Measurements from ENCODE around the gene FRRS1. TPM values are rescaled to one million over a fixed set of nuclear protein-coding genes. Genes with fewer than 3 reads are reported as not detected.
"Not testable (repeated sequence)": the region's sequence is repeated elsewhere in the genome, so short reads cannot be mapped to it uniquely, and the experiment has no call there.

FRRS1 gene, protein sequence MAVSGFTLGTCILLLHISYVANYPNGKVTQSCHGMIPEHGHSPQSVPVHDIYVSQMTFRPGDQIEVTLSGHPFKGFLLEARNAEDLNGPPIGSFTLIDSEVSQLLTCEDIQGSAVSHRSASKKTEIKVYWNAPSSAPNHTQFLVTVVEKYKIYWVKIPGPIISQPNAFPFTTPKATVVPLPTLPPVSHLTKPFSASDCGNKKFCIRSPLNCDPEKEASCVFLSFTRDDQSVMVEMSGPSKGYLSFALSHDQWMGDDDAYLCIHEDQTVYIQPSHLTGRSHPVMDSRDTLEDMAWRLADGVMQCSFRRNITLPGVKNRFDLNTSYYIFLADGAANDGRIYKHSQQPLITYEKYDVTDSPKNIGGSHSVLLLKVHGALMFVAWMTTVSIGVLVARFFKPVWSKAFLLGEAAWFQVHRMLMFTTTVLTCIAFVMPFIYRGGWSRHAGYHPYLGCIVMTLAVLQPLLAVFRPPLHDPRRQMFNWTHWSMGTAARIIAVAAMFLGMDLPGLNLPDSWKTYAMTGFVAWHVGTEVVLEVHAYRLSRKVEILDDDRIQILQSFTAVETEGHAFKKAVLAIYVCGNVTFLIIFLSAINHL
- total RNA-seq (2014; rRNA removed; shearing (Covaris generic)) = 11.9 and 14.8 TPM in 2 replicates

DNA sequence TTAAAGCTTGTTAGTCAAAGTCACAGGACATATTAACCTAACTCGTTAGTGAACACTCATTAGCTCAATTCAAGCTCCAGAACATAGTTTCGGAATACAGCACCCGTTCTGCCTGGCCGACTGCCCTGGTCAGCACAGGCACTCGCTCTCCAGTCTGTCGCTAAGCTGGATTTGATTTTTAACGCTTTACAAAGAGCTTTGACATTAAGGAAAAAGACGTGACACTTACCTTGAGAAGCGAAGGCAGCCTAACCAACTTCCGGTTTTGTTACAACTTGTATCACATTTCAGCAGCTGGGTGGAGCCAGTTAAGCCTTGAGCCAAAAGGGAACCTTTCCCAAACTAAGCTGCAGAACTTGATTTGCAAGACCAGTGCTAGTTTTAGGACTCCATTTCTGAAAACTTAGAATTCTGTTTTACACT, at the start of gene FRRS1:
TSS of gene FRRS1 (minus strand) at position 258 of the 423 bp plus-strand sequence. CDS start 17,867 bp downstream, outside the sequence.
- peak; percentile 57 for DNase-seq (ENCODE audit: low spot score)
- in situ Hi-C loops (cut with HindIII; ENCODE audit: low sequenced_read_pairs) = no loop called here

DNA sequence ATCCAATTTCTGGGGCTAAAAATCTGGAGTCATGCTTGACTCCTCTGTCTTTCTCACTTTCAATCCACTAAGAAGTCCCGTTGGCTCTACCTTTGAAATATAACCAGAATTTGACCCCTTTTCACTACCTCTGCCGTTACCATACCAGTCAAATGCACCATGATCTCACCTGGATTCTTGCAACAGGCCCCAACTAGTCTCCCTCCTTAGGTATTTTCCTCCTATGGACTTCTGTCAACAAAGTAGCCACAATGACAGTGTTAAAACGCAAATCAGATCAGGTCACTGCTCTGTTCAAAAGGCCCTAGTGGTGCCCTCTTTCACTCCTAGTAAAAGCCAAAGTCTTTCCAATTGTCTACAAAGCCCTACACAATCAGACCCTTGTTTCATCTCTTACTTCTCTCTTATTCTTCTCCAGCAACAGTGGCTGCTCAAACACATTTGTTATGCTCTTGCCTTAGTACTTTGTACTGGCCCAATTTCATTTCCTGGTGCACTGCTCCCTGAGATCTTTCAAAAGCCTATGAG, 48.0 kb upstream of the FRRS1 start:
- in situ Hi-C loops (cut with HindIII; ENCODE audit: low sequenced_read_pairs) = no loop called here
- no peak for DNase-seq (ENCODE audit: low spot score)

DNA sequence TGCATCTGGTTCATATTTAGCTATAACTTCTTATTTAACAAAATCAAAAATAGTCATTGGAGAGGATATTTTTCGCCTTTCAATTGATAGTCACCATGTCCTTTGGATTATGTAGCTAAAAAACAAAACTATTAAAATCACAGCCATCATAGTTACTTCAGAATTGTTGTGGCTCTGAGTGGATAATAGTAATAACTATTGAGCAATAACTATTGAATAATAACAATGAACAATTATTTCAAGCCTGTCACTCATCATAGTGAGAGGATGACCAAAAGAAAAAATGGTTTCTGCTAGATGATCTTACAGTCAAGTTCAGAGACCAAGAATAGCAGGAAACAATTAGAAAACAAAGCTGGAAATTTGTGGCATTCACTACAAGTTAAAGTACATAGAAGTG, 45.3 kb upstream of the FRRS1 start:
- in situ Hi-C loops (cut with HindIII; ENCODE audit: low sequenced_read_pairs) = no loop called here
- no peak for DNase-seq (ENCODE audit: low spot score)

DNA sequence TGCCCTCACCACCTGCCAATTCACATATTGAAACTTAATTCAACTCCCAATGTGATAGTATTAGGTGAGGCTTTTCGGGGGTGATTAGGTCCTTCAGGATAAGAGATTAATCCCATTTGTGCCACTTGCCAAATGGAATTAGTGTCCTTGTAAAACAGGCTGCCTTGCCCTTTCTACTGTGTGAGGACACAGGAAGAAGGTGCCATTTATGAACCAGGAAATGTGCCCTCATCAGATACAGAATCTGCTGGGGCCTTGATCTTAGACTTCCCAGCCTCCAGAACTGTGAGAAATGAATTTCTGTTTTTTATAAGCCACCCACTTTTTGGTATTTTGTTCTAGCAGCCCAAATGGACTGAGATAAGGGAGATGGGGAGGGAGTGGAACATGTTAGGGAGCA, 44.6 kb upstream of the FRRS1 start:
- no peak for DNase-seq (ENCODE audit: low spot score)
- in situ Hi-C loops (cut with HindIII; ENCODE audit: low sequenced_read_pairs) = no loop called here

DNA sequence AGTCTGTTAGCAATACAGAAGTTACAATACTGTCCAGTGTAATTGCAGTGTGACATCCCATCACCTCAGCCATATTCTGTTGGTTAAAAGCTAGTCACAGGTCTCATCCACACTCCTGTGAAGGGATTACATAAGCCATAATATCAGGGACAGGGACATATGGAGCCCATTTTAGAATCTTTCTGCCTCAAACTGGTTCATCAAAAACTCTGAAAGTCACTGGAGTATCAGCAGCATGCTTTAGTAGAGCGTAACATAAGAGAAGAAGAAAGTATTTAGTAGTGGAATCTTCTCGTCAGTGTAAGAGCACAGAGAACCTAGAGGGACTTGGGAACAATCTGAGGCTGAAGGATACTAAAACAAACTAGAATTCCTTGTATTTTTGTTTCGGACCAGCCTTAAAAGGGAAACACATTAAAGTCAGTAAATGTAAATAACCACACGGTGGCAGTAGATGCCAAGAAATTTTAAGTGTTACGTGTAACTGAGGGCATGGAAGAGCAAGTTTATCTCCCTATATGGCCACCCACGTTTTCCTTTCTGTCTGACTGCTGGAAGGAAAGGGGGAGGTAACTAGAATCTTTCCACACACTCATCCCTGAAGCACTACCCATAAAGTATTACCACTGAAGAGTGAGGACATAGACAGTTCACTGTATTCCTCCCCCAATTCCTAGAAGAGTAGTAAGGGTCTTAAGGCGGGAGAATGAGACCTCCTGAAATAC, 42.1 kb upstream of the FRRS1 start:
- peak; percentile 80 for DNase-seq (ENCODE audit: low spot score)
- in situ Hi-C loops (cut with HindIII; ENCODE audit: low sequenced_read_pairs) = no loop called here

DNA sequence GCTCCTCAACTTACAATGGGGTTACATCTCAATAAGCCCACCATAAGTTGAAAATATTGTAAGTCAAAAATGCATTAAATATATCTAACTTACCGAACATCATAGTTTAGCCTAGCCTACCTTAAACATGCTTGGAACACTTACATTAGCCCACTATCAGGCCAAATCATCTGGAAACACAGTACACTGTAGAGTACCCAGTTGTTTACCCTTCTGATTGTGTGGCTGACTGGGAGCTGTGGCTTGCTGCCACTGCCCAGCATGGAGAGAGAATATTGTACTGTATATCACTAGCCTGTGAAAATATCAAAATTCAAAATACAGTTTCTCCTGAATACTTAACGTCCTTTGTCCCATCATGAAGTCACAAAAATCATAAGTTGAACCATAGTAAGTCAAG, 40.4 kb upstream of the FRRS1 start:
- in situ Hi-C loops (cut with HindIII; ENCODE audit: low sequenced_read_pairs) = no loop called here
- DNase-seq (ENCODE audit: low spot score) = no peak

DNA sequence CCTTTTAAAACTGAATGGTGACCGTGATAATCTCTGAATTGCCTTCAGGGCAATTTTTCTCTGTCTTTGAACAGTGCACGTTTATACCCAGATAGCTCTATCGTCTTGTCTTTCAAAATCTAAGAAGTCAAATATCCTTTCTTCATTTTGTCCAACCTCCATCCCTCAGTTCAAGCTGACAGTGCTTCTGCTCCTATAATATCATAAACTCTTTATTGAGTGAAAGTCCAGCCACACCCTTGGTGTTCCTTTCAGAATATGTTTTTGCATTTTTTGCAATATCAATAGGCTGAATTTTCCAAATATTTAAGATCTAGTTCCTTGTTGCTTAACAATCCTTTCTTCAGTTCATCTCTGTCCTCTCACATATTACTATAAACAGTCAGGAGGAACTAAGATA, 35.1 kb upstream of the FRRS1 start:
- in situ Hi-C loops (cut with HindIII; ENCODE audit: low sequenced_read_pairs) = no loop called here
- no peak for DNase-seq (ENCODE audit: low spot score)

DNA sequence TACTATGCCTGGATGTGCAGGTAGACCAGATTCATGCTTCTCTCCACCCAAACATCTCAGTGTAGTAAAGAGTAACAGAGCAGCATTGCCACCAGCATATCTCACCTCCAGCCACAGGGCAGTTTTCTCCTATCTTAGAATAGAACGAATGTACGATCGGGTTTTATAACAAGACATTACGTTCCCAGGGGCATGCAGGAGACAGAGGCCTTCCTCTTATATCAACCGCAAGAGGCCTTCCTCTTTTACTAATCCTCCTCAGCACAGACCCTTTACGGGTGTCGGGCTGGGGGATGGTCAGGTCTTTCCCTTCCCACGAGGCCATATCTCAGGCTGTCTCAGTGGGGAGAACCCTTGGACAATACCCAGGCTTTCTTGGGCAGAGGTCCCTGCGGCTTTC, 27.4 kb upstream of the FRRS1 start:
- in situ Hi-C loops (cut with HindIII; ENCODE audit: low sequenced_read_pairs); DNase-seq (ENCODE audit: low spot score): not testable (repeated sequence)

DNA sequence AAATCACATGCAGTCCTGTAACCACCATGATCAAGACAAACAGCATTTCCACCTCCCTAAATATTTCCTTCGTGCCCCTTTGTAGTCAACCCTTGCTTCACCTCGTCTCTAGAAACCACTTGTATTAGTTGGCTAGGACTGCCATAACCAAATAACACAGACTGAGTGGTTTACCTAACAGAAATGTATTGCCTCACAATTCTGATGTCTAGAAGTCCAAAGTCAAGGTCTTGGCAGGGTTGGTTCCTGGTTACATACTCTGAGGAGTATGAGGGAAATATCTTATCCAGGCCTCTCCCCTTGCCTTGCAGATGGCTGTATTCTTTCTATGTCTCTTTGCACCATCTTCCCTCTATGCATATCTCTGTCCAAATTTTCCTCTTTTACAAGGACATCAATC, 23.3 kb upstream of the FRRS1 start:
- DNase-seq (ENCODE audit: low spot score) = no peak
- in situ Hi-C loops (cut with HindIII; ENCODE audit: low sequenced_read_pairs) = no loop called here

DNA sequence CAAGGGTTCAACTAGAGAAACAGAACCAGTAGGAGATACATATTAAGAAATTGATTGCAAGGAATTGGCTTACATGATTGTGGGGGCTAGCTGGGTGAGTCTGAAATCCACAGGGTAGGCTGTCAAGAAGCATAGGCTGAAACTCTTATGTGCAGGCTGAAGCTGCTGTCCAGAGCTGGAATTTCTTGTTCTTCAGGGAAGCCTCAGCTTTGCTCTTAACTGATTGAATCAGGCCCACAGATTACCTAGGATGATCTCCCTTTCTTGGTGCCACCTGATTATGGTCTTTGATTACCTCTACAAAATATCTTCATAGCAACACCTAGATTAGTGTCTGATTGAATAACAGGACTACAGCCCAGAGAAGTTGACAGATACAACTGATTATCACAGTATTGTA, 22.5 kb upstream of the FRRS1 start:
- no peak for DNase-seq (ENCODE audit: low spot score)
- in situ Hi-C loops (cut with HindIII; ENCODE audit: low sequenced_read_pairs) = no loop called here

DNA sequence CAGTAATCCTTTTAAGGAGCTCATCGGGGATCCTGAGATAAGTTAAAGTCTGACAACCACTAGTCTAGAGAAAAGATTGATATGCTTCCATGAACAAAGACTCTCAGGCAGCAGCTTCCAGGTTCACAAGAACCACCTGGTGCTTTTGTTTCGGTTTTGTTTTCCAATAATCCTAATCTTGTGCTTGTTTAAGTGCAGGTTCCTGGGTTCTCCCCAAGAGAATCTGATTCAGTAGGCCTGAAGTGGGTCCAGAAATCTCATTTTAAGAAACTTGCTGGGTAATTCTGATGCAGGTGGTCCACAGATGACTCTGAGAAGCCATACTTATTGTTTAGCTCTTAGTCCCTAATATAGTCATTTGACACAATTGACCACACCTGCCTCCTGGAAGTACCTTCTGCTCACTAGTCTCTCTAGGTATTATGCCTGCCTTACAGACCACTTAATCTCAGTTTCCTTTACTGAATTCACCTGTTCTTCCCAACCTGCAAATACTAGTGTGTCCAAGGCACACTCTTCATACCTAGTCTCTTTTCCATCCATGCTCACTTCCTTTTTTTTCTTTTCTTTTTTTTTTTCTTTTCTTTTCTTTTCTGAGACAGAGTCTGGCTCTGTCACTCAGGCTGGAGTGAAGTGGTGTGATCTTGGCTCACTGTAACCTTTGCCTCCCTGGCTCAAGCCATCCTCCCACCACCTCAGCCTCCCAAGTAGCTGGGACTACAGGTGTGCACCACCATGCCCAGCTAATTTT, 20.5 kb upstream of the FRRS1 start:
- DNase-seq (ENCODE audit: low spot score) = no peak
- in situ Hi-C loops (cut with HindIII; ENCODE audit: low sequenced_read_pairs) = no loop called here

DNA sequence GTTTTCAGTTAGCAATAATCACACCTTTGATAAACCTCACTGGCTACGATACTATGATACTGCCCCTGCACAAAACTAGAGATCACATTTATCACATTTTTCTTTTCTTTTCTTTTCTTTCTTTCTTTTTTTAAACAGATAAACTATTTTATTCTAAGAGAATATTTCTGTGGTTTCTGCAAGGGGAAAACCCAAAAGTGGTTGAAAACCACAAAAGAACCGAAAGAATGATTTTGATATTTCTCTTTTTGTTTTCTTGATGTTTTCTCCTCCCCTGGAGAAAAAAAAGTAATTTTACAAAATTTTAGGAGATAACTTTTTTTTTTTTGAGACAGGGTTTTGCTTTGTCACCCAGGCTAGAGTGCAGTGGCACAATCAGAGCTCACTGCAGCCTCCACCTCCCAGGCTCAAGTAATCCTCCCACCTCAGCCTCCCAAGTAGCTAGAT, 18.4 kb upstream of the FRRS1 start:
- in situ Hi-C loops (cut with HindIII; ENCODE audit: low sequenced_read_pairs) = no loop called here
- no peak for DNase-seq (ENCODE audit: low spot score)

DNA sequence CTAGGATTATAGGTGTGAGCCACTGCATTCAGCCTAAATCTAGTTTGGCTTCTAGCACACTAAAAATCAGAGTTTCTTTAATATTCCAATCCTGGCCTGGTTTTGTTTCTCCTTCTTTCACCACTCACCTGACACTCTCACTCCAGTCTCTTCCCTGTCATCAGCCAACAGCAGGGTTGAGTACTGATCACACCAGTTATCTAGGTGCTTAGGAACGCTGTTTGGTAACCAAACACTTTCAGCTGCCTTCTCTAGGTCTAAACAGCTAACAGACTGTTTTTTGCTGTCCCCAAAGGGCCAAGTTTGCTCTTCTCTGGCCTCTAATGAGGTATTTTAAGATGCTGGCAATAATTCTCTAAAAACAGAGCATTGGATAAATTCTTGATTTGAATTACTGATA, 17.7 kb upstream of the FRRS1 start:
- no peak for DNase-seq (ENCODE audit: low spot score)
- in situ Hi-C loops (cut with HindIII; ENCODE audit: low sequenced_read_pairs) = no loop called here

DNA sequence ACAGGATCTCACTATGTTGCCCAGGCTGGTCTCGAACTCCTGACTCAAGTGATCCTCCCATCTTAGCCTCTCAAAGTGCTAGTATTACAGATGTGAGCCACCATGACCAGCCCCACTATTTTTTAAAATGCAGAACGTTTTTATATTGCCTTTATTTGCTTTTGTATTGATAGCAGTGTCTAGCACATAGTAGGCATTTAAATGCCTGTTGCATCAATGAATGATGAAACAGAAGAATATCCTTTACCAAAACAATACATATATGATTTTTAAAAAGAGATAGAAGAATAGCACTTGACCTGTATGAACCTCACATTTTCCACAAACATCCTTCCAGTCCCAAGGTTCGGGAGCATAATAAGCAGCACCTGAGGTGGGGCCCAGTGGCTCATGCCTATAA, 16.5 kb upstream of the FRRS1 start:
- in situ Hi-C loops (cut with HindIII; ENCODE audit: low sequenced_read_pairs) = no loop called here
- DNase-seq (ENCODE audit: low spot score) = no peak

DNA sequence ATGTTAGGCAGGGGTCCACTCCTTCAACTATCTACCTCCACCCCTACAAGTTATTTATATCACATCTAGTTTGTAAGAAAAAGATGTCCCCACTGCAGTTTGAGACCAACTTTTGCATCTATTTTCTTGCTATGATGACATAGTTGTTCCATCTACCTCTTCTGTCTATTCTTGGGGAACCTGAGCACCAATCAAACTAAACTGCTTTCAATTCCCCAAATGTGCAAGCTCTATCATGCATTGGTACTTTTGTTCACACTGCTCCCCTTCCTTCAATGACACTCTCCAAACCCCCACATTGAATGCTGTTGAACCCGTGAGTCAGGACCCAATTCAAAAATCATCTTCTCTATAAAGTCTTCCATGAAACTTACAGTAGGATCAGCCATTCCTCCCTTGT, 16.0 kb upstream of the FRRS1 start:
- in situ Hi-C loops (cut with HindIII; ENCODE audit: low sequenced_read_pairs) = no loop called here
- DNase-seq (ENCODE audit: low spot score) = no peak

DNA sequence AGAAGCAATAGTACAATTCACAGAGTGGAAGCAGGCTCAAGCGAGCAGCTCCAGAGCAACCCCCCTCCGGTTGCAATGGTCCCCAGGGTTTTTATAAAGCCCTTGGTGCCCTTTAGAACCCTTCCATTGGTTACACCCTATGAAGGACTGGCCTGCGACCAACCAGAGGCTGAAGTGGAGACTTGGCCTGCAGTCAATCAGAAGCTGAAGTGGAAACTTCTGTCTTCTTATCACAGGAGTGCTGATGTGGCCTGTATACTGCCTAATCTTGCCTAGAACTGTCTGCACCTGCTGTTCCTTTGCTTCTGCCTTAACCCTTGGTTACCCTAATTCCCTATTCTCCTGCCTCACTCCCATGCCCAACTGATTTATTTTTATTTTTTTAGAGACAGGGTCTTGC, 15.4 kb upstream of the FRRS1 start:
- in situ Hi-C loops (cut with HindIII; ENCODE audit: low sequenced_read_pairs) = no loop called here
- DNase-seq (ENCODE audit: low spot score) = no peak

DNA sequence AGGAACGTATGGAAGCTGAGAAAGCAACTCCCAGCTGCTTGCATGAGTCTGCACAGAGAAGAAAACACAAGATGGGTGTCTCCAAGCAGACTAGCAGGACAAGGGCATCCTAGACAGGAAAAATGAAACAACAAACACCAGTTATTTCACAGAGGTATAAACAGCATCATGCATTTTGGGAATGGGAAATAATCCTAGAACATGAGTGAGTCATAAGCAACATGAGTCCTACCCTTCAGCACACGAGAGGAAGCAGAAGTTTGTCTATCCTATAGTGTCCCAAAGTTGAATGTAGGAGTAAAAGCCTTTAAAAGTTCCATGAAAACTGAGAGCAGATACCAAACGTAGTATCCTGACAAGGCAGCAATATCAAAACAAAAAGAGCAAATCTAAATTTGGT, 11.3 kb upstream of the FRRS1 start:
- in situ Hi-C loops (cut with HindIII; ENCODE audit: low sequenced_read_pairs) = no loop called here
- DNase-seq (ENCODE audit: low spot score) = no peak

DNA sequence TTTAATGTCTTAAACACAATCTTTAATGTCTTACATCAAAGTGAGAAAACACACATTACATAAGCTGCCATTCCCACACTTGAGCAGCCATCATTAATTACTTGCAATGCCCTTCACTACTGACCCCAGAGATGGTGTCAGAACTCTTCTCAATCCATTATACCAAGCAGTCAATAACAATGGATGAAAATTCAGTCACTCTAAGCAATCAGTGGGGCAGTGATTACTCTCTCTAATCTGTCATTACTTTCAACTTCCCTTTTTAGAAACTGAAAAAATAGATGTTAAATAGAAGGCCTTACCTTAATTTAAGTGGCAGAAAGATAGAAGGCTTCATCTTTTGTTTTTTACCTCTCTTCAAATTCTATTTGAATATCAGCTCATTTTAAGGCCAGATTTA, 9.7 kb upstream of the FRRS1 start:
- no peak for DNase-seq (ENCODE audit: low spot score)
- in situ Hi-C loops (cut with HindIII; ENCODE audit: low sequenced_read_pairs) = no loop called here

DNA sequence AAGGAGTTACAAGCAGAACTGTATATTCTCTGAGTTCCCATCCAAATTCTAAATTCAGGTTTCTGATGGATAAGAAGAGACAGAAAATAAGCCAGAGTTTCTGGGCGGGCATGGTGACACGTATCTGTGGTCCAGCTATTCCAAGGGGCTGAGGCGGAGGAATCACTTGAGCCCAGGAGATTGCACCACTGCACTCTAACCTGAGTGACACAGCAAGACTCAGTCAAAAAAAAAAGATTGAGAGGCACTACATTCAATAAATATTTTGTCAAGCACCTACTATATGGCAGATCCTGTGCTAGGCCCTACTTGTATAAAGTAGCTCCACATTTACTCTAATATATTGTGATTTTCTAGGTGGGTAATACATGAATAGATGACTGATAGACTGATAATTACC, 6.4 kb upstream of the FRRS1 start:
- in situ Hi-C loops (cut with HindIII; ENCODE audit: low sequenced_read_pairs) = no loop called here
- DNase-seq (ENCODE audit: low spot score) = no peak
